ENCODE data around the gene NAA20.

DNA sequence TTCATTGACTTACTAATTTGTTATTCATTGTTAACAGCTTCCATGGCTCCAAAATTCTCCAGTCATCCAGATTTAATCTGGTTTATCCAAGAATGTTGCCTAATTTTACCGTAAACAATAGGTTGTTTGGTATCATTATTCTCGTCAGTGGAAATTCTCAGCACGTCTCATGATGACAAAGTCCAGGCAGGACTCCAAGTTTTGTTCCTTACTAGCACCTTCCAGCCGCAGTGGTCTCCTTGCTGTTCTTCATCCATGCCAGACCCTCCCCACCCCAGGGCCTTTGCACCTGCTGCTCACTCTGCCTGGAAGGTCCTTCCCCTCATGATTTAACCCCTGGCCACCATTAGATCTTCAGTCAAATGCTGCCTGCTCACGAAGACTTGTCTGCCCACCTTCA lies 48.1 kb upstream of the NAA20 start:
- TF ChIP-seq, protein P1, sequence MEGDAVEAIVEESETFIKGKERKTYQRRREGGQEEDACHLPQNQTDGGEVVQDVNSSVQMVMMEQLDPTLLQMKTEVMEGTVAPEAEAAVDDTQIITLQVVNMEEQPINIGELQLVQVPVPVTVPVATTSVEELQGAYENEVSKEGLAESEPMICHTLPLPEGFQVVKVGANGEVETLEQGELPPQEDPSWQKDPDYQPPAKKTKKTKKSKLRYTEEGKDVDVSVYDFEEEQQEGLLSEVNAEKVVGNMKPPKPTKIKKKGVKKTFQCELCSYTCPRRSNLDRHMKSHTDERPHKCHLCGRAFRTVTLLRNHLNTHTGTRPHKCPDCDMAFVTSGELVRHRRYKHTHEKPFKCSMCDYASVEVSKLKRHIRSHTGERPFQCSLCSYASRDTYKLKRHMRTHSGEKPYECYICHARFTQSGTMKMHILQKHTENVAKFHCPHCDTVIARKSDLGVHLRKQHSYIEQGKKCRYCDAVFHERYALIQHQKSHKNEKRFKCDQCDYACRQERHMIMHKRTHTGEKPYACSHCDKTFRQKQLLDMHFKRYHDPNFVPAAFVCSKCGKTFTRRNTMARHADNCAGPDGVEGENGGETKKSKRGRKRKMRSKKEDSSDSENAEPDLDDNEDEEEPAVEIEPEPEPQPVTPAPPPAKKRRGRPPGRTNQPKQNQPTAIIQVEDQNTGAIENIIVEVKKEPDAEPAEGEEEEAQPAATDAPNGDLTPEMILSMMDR (conservative IDR thresholded peaks at IDR 0.05 in 1 of 2, IDR thresholded peaks at IDR 0.05 in 1 of 2; ENCODE audit: low read depth in 1 of 2, low read length in 2 of 2): no peak
- no peak for TF ChIP-seq EZH2 (IDR thresholded peaks at IDR 0.05; ENCODE audit: low read length, missing control alignments)

Measured in fibroblast of lung (primary cell).